Femur (tissue), 1 donor: Measurements from ENCODE around the gene GLIS1.

ENCODE experiments used
- DNase-seq: peaks from one replicate; pipeline ENCODE4 v3.0.0-alpha.2; 2017

GLIS1 gene

GRCh38 chr1:53476579-53476978 is 262.4 kb downstream of the GLIS1 start:
- DNase-seq: no peak

- no peak for DNase-seq
Measured at GRCh38 chr1:53475664-53476063, 263.3 kb downstream of the GLIS1 start.

DNA sequence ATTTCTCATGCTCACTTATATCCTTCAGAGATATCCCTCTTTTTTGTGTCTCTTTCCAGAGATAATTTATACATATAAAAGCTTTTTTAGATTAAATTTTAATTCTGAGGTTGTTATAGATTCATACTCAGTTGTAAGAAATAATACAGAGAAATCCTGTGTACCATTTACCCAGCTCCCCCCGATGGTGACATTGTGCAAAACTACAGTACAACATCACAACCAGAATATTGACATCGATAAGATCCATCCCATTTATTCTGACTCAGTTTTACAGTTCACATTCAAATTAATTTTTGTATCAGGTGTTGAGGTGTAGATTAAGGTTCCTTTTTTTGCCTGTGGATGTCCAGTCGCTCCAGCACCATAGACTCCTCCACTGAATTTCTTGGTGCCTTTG is 265.5 kb downstream of the GLIS1 start:
- DNase-seq: no peak

- DNase-seq: no peak
Measured at GRCh38 chr1:53471000-53471399, 268.0 kb downstream of the GLIS1 start.

DNA sequence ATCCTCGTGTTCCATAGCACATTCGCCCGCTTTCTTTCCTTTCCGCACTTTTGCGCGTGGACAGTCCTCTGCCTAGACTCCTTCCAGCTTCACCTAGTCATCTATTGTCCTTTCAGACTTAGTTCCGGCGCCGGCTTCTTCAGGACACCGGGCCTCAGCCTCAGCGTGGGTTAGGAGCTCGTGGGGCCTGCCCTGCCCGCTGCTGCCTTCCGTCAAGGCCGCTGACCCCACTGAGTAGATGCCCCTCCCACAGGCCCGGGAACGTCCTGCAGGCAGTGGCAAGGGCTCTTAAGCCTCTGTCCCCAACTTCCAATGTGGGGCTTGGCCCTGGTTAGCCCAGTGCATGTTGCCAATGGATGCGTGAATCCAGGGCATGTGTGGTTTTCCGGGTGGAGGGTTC is 268.4 kb downstream of the GLIS1 start:
- DNase-seq: no peak

- peak; percentile 74 for DNase-seq
Measured at GRCh38 chr1:53470155-53470554, 268.8 kb downstream of the GLIS1 start.

DNA sequence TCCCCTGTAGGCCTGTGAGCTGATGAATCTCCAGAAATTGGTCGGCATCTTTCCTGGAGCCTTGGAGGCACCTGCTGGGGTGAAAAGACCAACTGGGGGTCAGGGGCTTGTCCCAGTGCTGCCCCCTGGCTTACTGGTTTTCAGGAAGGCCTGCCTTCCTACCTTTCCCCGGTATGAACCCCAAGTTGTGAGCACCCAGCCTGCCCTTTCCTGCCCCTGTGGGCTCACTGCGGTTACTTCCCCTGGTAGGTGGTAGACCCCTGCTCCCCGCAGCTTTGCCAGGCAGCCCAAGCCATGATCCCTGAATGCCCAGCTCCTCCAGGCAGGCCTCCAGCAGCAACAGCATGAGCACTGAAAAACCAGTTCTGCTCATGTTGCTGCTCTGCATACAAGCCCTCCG is 269.6 kb downstream of the GLIS1 start:
- DNase-seq: no peak

DNA sequence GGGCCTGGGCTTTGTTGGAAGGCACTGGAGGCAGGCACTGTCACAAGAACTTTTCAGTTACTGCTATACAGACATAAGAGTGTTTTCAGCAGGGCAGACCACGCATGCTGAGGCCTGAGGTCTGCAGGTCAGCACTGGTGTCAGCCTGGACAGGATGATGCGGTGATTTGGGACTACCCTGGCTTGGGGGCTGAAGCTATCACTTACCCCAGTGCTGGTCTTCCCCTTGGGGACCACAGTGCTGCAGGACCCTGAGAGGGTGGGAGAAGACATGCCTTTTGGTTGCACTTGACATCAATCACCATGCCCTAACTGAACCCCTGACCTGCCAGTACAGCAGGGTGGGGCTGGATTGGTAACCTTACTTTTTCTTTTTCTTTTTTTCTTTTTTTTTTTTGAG is 270.6 kb downstream of the GLIS1 start:
- DNase-seq: no peak

DNA sequence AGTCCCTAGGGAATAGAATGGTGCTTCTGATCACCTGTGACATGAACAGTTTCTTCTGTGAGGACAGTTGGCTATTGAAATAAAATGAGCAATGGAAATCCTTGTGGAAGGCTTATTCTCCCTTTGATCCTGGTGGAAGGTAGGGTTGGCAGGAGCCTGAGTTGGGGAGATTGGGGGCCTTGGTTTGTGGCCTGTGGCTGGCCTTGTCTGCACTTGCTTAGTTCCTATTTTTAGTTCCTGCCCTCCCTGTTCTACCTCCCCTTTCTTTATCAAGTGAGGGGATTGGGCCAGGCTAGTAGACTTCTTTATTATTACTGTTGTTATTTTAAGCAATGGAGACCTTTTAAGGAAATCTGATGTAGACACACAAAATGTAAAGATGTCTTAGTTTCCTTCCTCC is 271.6 kb downstream of the GLIS1 start:
- DNase-seq: no peak

- no peak for DNase-seq
Measured at GRCh38 chr1:53465023-53465957, 273.7 kb downstream of the GLIS1 start.

- DNase-seq: no peak
Measured at GRCh38 chr1:53463961-53464899, 274.7 kb downstream of the GLIS1 start.

- DNase-seq: no peak
Measured at GRCh38 chr1:53462769-53463501, 276.0 kb downstream of the GLIS1 start.

- no peak for DNase-seq
Measured at GRCh38 chr1:53462193-53462592, 276.8 kb downstream of the GLIS1 start.

- no peak for DNase-seq
Measured at GRCh38 chr1:53461323-53462044, 277.5 kb downstream of the GLIS1 start.

DNA sequence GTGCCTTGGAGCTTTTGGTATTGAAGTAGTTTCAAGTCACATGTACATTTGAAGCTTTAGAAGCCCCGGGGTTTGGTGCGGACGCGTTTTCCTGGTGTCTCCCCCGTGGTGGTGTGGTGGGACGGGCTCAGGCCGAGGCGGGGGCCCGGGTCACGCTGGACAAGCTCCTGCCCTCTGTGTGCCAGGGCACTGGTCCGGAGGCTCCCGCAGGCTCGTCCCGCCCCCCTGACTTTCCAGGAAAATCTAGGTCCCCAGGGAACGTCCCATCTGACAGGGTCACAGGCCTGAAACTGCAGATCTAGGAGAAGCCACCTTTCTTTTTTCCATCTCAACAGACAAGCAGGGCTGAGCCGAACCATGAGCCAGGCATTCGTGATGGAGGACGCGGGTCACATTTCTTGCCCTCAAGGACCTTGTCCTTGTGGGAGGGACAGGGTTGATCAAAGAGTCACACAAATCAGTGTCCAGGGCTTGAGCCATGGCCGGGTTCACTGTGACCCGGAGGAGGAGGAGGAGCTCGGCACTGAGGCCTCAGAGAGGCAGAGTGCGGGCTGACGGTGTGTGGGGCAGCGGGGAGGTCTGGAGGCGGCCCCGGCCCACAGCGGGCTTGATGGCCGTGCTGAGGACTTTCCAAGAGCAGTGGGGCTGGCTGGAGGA is 278.2 kb downstream of the GLIS1 start:
- DNase-seq: no peak

DNA sequence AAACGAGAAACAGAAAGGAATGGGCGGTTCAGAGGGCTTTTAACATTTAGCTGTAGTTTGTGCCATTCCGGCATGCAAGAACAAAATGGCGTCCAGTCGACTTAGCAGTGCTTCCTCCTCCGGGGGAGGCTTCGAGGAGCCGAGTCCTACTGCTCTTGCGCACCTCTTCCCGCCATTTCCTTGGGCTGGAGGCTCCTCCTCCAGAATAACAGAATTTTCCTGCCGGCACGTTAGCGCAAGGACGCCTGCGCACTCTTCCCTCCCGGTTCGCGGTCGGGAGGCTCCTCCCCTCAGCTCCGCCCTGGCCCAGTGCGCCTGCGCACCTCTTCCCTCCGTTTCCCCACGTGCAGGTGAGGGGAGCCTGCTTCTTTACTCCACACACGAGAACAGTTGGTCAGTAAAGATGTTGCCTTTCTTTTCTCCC is 278.7 kb downstream of the GLIS1 start:
- DNase-seq: no peak

- DNase-seq: no peak
Measured at GRCh38 chr1:53459321-53460175, 279.4 kb downstream of the GLIS1 start, which contains the start of gene DMRTB1. DMRTB1 (plus strand) TSS chr1:53459399; CDS start chr1:53459454, 55 bp downstream.

GRCh38 chr1:53458634-53459033 is 280.3 kb downstream of the GLIS1 start:
- DNase-seq: no peak
